MG63 (cell line): ENCODE results near the gene MAP3K21. TPM values are rescaled to one million over a fixed set of nuclear protein-coding genes. Genes with fewer than 3 reads are reported as not detected.

Source experiments
- DNase-seq: peaks from one replicate; pipeline ENCODE4 v3.0.0-alpha.2; 2020
- H3K27me3 ChIP-seq: fragments of 250-450 bp; sonication (Bioruptor Pico); 2 replicates; pipeline ENCODE4 v1.5.1; 2020; ENCODE audit warnings: mild to moderate bottlenecking, moderate library complexity
- H3K36me3 ChIP-seq: fragments of 250-450 bp; sonication (Bioruptor Pico); 2 replicates; pipeline ENCODE4 v1.5.1; 2020; ENCODE audit warnings: mild to moderate bottlenecking, moderate library complexity
- H3K4me3 ChIP-seq: fragments of 250-450 bp; sonication (Bioruptor Pico); 2 replicates; pipeline ENCODE4 v1.5.1; 2020; ENCODE audit warnings: mild to moderate bottlenecking, moderate library complexity
- H3K9me3 ChIP-seq: fragments of 250-450 bp; sonication (Bioruptor Pico); 2 replicates; pipeline ENCODE4 v1.5.1; 2020; ENCODE audit warnings: mild to moderate bottlenecking, moderate library complexity
- total RNA-seq: library from RNA; depleted of rRNA; stranded (reverse); fragments of >200 nt; shearing (Covaris generic); gene quantifications from 2 replicates; pipeline ENCODE4 v1.2.3, GENCODE V29; 2014; ENCODE audit warnings: low replicate concordance; rRNA removed

MAP3K21 gene
- total RNA-seq = 0.89 and 1.5 TPM in 2 replicates

GRCh38 chr1:233327651-233328141, at the start of gene MAP3K21:
Gene MAP3K21 (plus strand): TSS chr1:233327724. CDS start chr1:233328029, 305 bp downstream.
- Histone ChIP-seq H3K4me3 (peak within 1 kb of the TSS; percentile 51), H3K36me3 (no peaks in the 10 kb centered on the region), H3K27me3 (no peaks in the 10 kb centered on the region), H3K9me3 (no peaks in the 10 kb centered on the region)
- no peak for DNase-seq

DNA sequence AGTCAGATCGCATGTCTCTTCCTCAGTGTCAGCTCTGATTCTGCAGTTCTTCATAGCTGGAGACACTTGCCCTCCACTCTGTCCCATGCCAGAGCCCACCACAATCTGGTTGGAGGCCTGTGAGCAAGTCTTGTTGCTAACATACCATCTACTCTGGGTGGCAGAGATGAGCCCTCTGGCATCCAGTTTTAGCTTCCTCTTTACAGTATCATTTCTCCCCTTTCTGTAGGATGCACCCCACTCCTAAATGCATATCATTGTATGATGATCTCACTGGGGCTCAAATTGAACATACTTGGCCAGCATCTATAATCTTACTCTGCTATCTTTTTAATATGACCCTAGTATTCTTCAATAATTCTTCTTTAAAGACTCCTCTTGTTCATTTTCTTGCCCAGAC, 48.9 kb upstream of the MAP3K21 start:
- no peak overlapping the region for H3K4me3 ChIP-seq
- H3K36me3 ChIP-seq = no peaks in the 10 kb centered on the region
- DNase-seq = no peak
- no peaks in the 10 kb centered on the region for H3K27me3 ChIP-seq
- H3K9me3 ChIP-seq = no peaks in the 10 kb centered on the region

- no peaks in the 10 kb centered on the region for H3K9me3 ChIP-seq
- H3K27me3 ChIP-seq = no peaks in the 10 kb centered on the region
- H3K36me3 ChIP-seq = no peaks in the 10 kb centered on the region
- no peak overlapping the region for H3K4me3 ChIP-seq
- DNase-seq = no peak
Measured at GRCh38 chr1:233279971-233280370, 47.6 kb upstream of the MAP3K21 start.

- Histone ChIP-seq H3K4me3 (no peak overlapping the region), H3K9me3 (no peaks in the 10 kb centered on the region), H3K27me3 (no peaks in the 10 kb centered on the region), H3K36me3 (no peaks in the 10 kb centered on the region)
- no peak for DNase-seq
Measured at GRCh38 chr1:233281711-233282581, 45.6 kb upstream of the MAP3K21 start.

DNA sequence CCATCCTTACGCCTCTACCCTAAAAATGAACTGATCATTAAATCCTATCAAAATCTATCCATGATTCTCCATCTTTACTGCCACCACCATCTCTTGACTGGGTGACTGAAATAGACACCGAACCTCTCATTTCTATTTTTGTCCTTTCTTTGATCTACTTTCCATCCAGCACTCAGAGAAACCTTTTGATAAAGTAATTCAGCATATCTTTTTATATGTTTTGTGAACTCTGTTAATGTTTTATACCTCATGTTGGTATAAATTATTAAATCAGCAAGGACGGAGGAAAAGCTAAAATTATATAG, 45.0 kb upstream of the MAP3K21 start:
- no peaks in the 10 kb centered on the region for H3K9me3 ChIP-seq

DNA sequence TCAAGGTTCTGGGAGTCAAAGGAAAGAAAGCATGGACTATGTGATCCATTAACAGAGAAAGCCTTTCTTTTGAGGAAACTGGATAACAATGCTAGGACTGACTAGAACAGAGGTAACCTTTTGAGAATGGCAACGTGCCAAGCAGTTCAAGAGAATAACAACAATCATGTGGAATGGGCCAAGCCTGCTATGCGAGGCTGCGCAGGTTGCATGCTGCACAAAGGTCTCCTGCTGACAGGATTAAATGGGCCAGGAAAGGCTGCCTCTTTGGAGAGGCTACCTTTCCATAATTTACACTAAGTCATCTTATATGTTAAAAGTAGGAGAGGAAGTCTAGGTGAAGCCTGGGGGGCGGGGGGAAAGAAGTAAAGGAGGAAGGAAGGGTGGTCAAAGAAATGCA, 37.8 kb upstream of the MAP3K21 start:
- no peaks in the 10 kb centered on the region for H3K27me3 ChIP-seq
- no peak for DNase-seq

More for the DNA sequence above, 45.0 kb upstream of the MAP3K21 start:
- Histone ChIP-seq H3K36me3 (no peaks in the 10 kb centered on the region), H3K27me3 (no peaks in the 10 kb centered on the region), H3K4me3 (no peak overlapping the region)
- DNase-seq = no peak

DNA sequence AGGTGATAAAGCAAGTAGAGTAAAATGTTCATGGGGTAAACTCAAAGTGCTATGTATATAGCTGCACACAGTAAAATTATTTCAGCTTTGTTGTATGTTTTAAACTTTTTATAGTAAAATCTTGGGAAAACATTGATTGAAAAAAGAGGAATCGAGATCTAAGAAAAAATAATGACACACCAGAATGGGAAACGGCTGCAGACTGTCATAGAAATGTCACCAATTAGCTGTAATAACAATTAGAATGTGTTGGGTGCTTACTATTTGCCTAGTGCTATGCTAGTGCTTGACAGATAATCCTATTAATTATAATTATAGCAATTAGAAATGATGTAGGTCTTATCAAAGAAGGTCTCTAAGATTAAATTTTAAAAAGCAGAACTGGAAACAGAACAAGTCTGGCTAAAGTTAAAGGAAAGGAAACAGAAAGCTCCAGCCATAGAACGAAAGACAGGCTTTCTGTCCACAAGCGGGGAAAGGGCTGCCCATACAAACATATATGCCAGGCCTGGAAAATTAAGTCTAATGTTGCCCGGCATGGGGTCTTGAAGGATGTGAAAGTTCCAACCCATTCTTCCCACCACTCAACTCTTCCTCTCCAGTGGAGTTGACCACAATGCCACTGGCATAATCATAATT, 37.0 kb upstream of the MAP3K21 start:
- no peak for DNase-seq
- no peaks in the 10 kb centered on the region for H3K9me3 ChIP-seq
- no peaks in the 10 kb centered on the region for H3K36me3 ChIP-seq
- no peak overlapping the region for H3K4me3 ChIP-seq
- H3K27me3 ChIP-seq = no peaks in the 10 kb centered on the region

More for the DNA sequence above, 37.8 kb upstream of the MAP3K21 start:
- Histone ChIP-seq H3K36me3 (no peaks in the 10 kb centered on the region), H3K9me3 (no peaks in the 10 kb centered on the region), H3K4me3 (no peak overlapping the region)

DNA sequence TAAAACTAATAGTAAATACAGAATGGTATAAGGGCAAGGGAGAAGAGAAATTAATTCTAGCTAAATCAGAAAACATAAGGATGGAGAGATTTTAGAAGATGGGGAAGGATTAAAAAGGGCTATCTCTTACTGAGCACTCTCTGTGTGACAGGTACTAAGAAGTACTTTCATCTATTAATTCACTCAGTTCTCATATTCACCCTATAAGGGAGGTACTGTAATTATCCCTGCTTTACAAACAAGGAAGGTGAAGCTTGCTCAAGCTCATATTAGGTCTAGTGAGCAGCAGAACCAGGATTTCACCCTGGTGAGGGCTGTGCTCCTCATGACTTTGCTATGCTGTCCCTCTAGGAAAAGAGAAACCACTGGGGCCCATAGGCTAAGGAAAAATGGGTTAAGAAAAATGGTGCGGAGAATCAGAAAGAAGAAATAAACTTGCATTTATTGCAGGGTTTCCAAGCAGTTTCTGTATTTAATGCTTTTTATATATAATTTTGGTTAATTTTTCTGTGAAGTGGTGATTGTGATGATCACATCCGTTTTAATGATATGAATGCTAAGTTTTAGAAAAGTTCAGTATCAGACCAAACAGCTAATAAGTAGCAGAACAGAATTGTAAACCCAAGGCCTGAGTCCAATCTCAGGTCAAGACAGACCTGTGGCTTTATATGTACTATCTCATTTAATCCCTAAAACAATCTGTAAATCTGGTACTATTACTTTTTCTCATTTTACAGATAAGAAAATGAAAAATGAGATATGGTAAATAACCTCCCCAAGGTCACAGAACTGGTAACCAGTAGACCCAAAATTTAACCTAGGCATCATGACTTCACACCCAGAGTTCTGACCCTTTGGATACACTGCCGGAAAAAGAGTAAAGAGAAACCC, 33.7 kb upstream of the MAP3K21 start:
- Histone ChIP-seq H3K27me3 (no peaks in the 10 kb centered on the region), H3K9me3 (no peaks in the 10 kb centered on the region), H3K4me3 (no peak overlapping the region), H3K36me3 (no peaks in the 10 kb centered on the region)
- no peak for DNase-seq

DNA sequence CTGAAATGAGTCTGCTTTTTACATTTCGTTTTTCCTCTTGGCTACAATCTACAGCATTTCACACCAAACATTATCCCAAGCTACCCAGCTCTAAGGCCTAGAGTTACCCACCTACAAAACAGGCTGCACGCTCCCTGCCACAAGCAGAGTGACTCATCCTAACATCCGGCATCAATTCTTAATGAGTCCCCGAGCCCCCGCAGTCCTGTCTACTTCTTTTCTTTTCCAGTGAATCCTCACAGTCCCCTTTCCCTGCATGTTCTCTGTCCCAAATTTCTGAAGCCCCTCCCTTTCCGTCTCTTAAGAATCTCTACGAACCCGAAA, 32.6 kb upstream of the MAP3K21 start:
- Histone ChIP-seq H3K4me3 (peak overlapping the region; percentile 65), H3K9me3 (no peaks in the 10 kb centered on the region), H3K36me3 (no peaks in the 10 kb centered on the region), H3K27me3 (no peaks in the 10 kb centered on the region)
- DNase-seq = peak; percentile 68

GRCh38 chr1:233295237-233295974, 32.1 kb upstream of the MAP3K21 start, which contains the start of gene PCNX2:
Gene PCNX2 (minus strand): TSS chr1:233295725. CDS start chr1:233295478, 247 bp downstream.
- Histone ChIP-seq H3K4me3 (peak within 1 kb of the TSS; percentile 65), H3K27me3 (no peaks in the 10 kb centered on the region), H3K9me3 (no peaks in the 10 kb centered on the region), H3K36me3 (no peaks in the 10 kb centered on the region)
- DNase-seq = peak; percentile 66

GRCh38 chr1:233295975-233296322, 31.6 kb upstream of the MAP3K21 start:
- Histone ChIP-seq H3K9me3 (no peaks in the 10 kb centered on the region), H3K4me3 (peak overlapping the region; percentile 65), H3K27me3 (no peaks in the 10 kb centered on the region), H3K36me3 (no peaks in the 10 kb centered on the region)
- no peak for DNase-seq

- Histone ChIP-seq H3K9me3 (peaks cover 2% of the 10 kb centered on the region), H3K4me3 (no peak overlapping the region), H3K27me3 (no peaks in the 10 kb centered on the region), H3K36me3 (no peaks in the 10 kb centered on the region)
- no peak for DNase-seq
Measured at GRCh38 chr1:233299450-233299849, 28.1 kb upstream of the MAP3K21 start.

- Histone ChIP-seq H3K9me3 (peaks cover 2% of the 10 kb centered on the region), H3K4me3 (no peak overlapping the region), H3K27me3 (no peaks in the 10 kb centered on the region), H3K36me3 (no peaks in the 10 kb centered on the region)
- peak; percentile 26 for DNase-seq
Measured at GRCh38 chr1:233300326-233300725, 27.2 kb upstream of the MAP3K21 start.

DNA sequence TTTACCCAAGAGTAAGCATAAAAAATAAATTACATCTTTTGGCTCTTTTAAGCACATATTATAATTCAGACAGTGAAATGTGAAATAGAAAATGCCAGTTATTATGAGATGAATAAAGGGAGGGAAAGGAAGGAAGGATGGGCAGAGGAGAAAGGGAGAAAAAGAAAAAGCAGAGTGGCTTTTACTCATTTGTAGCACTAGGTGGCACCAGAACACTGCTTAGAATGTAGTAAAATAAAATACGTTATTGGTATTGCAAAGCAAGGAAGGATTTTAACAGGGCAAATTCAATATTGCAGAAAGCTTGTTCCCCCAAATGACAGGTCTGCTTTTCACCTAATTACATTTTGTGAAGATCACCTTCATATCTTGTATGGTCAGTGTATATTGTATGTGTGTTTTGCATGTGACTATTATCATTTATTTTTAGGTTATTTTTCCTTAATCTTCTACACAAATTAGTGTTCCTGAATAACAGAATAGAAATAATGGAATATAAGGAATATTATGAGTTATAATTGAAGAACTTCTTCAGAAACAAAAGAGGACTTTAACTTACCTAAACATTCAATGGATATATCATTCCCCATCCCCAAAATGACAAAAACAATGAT, 22.9 kb upstream of the MAP3K21 start:
- DNase-seq = no peak
- no peaks in the 10 kb centered on the region for H3K36me3 ChIP-seq
- no peaks in the 10 kb centered on the region; the same call in 1 of the 2 replicates for H3K27me3 ChIP-seq
- peaks cover 6% of the 10 kb centered on the region for H3K9me3 ChIP-seq
- no peak overlapping the region for H3K4me3 ChIP-seq

DNA sequence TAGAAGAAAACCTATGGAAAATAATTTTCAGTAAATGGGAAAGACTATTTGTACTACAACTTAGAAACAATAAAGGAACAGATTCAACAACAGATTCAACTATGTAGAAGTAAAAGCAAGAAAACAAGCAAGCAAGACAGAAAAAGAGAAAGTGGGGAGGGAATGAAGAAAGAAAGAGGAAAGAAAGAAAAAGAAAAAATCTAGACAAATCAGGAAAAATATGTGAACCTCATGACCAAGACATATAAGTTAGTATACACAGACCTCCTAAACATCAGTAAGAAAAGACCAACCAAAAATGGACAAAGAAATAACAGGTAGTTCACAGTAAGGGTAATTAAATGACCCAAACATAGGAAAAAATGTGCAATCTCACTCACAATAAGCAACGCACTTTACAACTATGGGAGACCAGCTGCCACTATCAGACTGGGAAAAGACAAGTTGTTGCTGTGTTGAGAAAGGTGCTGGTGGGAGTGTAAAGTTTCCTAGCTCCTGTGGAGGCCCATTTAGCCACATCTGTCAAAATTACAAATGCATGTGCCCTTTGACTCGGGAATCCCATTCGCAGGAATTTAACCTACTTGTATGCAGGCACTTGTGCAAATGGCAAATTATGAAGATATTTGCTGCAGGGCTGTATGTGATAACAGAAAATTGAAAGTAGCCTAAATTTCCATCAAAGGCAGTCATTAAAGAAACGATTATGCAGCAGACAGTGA, 13.9 kb upstream of the MAP3K21 start:
- no peak overlapping the region for H3K4me3 ChIP-seq
- no peaks in the 10 kb centered on the region for H3K36me3 ChIP-seq
- no peak for DNase-seq
- H3K27me3 ChIP-seq = no peaks in the 10 kb centered on the region
- H3K9me3 ChIP-seq = no peaks in the 10 kb centered on the region
